ENCODE results near the gene SUGCT.
"Not testable (repeated sequence)": the region's sequence is repeated elsewhere in the genome, so short reads cannot be mapped to it uniquely, and the experiment has no call there.

The SUGCT gene

DNA sequence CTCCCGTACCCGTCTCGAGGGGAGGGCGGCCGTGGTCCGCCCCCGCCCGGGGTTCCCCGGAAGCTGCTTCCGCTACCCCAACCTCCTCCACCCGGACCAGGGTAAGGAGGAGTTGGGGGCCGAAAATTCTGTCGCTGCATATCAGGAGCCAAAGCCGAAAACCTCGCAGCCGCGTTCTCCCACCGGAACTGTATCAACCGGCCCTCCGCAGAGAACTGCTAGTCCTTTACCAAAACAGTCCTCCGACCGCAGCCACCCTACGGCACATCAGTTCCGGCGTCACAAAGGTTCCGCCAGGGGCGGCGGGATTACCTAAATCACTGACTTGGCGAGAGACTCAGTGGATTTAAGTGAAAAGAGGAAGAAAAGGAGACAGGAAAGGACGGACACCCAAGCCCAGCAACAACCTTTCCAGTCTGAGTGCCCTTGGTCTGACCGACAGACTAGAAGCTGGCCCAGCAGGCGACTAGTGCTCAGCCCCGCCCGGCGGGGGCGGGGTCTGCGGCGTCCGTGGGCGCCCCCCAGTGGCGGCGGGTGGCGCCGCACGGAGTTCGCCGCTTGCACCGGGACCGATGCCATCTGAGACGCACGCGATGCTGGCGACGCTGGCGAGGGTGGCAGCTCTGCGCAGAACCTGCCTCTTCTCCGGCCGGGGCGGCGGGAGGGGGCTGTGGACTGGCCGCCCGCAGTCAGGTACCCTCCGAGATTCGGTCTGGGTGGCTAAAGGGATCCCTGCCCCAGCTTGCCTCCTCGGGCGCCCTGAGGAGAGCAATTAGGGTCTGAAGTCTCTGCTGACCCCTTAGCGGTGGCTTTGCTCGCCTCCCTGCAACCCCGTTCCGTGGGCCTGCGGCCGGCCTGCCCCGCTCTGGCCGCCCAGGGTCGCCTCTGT, at the start of gene SUGCT, which contains the start of gene MPLKIP:
Gene SUGCT, plus strand, starts transcription at position 578 of the 889 bp plus-strand sequence.
Gene MPLKIP, minus strand, starts transcription at position 195 of the 889 bp plus-strand sequence. Its CDS starts 55 bp downstream, at position 140.
- peak; percentile 76 for DNase-seq (ENCODE audit: low read depth)

- no peak for DNase-seq (ENCODE audit: low read depth)
These were observed 42.6 kb upstream of the SUGCT start for GRCh38 chr7:40092182-40092581.

- no peak for DNase-seq (ENCODE audit: low read depth)
These were observed 41.0 kb upstream of the SUGCT start for GRCh38 chr7:40093631-40094350.

DNA sequence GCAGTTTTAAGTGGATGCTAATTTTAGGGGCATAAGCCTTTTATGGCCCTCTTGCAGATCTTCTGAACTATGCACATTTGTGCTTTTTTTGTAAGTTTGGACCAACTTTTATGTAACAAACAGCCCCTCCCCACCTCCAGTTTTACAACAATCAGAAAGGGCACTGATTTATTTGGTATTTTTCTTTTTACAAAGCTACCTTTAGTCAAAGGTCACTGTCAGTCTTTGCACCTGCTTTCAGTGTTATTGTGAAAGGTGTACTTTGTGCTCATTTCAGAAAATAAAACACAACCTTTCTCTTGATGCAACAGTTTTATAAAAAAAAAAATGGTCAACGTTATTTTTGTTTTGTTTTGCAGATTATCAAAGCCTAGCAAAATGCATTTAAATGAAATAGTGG, 39.6 kb upstream of the SUGCT start:
- DNase-seq (ENCODE audit: low read depth) = no peak

GRCh38 chr7:40095695-40096327, 39.0 kb upstream of the SUGCT start:
- no peak for DNase-seq (ENCODE audit: low read depth)

GRCh38 chr7:40097728-40098127, 37.1 kb upstream of the SUGCT start:
- DNase-seq (ENCODE audit: low read depth) = no peak

DNA sequence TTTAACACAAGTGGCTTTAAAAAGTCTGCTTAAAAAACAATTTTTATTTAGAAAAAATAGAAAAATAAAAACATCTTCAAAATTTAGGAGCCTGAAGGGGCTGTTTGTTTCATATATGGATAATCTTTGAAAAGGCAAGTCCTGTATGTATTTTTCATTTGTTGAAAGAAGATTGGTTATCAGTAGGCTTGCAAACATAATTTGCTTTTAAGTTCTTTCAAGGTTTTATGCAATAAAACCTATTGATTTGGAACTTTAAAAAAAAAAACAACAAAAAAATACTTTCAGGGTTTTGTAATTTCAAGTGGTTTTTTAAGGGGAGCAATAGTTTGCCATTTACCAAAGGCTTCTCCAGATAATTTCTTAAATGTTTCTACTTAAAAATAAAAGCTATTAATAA, 36.0 kb upstream of the SUGCT start:
- DNase-seq (ENCODE audit: low read depth) = no peak

DNA sequence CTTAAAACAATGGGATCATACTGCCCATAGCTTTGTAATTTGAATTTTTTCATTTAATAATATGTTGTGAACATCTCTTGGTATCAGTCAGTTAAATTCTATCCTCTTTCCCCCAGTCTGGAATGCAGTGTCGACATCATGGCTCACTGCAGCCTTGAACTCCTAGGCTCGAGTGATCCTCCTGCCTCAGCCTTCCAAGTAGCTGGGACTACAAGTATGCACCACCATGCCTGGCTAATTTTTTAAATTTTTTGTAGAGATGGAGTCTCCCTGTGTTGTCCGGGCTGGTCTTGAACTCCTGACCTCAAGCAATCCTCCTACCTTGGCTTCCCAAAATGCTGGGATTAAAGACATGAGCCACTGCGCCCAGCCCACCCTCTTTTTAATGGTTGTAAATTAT, 35.0 kb upstream of the SUGCT start:
- DNase-seq (ENCODE audit: low read depth) = no peak

DNA sequence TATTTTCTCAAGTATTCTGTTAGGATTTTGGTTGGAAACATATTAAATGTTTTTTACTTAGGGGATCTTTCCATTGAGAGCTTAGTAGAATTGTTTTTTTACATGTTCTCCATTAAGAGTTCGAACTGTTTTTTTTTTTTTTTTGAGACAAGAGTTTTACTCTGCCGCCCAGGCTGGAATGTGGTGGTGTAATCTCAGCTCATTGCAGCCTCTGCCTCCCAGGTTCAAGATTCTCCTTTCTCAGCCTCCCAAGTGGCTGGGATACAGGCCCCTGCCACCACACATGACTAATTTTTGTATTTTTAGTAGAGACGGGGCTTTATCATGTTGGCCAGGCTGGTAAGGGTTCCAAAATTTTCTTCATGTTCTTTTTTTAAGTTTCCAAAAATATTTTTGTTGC, 33.6 kb upstream of the SUGCT start:
- no peak for DNase-seq (ENCODE audit: low read depth)

GRCh38 chr7:40102897-40103296, 31.9 kb upstream of the SUGCT start:
- DNase-seq (ENCODE audit: low read depth) = no peak

- DNase-seq (ENCODE audit: low read depth) = no peak
These were observed 28.8 kb upstream of the SUGCT start for GRCh38 chr7:40105879-40106473.

GRCh38 chr7:40115936-40116335, 18.9 kb upstream of the SUGCT start:
- no peak for DNase-seq (ENCODE audit: low read depth)

- not testable (repeated sequence) for DNase-seq (ENCODE audit: low read depth)
These were observed 17.6 kb upstream of the SUGCT start for GRCh38 chr7:40117199-40117598.

GRCh38 chr7:40118201-40118600, 16.6 kb upstream of the SUGCT start:
- DNase-seq (ENCODE audit: low read depth) = not testable (repeated sequence)

DNA sequence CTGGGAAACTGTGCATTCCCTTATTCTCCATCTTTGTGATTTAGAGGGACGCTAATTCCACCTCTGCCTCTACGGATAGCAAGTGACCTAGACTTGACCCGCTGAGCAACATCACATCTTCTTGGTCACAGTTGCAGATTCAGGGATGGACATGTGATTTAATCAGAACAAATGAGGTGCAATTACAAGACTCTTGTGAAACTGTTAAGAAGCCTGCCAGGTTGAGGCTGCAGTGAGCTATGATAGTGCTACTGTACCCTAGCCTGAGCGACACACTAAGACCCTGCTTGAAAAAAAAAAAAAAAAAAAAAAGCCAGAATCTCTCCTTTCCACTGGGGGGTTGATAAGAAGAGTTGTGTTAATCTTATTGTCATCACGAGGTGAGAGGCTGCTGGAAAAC, 14.8 kb upstream of the SUGCT start:
- DNase-seq (ENCODE audit: low read depth) = no peak

DNA sequence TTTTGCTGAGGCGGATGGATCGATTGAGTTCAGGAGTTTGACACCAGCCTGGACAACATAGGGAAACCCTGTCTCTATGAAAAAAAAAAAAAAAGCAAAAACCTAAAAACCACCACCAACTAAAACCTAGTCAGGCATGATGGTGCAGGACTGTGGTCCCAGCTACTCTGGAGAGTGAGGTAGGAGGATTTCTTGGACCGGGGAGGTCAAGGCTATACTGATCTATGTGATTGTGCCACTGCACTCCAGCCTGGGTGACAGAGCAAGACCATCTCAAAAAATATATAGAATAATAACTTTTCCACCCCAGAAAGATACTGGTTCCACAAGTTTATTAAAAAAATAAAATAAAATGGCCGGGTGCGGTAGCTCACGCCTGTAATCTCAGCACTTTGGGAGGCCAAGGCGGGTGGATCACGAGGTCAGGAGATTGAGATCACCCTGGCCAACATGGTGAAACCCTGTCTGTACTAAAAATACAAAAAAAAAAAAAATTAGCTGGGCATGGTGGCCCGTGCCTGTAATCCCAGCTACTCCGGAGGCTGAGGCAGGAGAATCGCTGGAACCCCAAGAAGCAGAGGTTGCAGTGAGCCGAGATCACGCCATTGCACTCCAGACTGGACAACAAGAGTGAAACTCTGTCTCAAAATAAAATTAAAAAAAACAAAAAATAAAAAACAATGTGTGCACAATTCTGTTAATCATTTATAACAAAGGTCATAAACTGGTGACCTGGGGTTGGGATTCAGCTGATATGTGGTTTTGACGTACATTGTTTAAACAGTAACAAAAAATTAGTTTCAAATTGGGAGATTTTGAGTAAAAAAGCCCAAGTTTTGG, 12.5 kb upstream of the SUGCT start:
- not testable (repeated sequence) for DNase-seq (ENCODE audit: low read depth)

DNA sequence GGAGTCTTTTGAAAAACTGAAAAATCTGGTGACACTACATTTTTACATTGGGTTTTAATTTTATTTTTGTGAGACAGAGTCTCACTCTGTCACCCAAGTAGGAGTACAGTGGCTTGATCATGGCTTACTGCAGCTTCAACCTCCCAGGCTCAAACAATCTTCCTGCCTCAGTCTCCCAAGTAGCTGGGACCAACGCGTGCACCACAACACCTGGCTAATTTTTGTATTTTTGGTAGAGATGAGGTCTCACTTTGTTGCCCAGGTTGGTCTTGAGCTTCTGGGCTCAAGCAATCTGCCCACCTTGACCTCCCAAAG, 11.9 kb upstream of the SUGCT start:
- DNase-seq (ENCODE audit: low read depth) = no peak

DNA sequence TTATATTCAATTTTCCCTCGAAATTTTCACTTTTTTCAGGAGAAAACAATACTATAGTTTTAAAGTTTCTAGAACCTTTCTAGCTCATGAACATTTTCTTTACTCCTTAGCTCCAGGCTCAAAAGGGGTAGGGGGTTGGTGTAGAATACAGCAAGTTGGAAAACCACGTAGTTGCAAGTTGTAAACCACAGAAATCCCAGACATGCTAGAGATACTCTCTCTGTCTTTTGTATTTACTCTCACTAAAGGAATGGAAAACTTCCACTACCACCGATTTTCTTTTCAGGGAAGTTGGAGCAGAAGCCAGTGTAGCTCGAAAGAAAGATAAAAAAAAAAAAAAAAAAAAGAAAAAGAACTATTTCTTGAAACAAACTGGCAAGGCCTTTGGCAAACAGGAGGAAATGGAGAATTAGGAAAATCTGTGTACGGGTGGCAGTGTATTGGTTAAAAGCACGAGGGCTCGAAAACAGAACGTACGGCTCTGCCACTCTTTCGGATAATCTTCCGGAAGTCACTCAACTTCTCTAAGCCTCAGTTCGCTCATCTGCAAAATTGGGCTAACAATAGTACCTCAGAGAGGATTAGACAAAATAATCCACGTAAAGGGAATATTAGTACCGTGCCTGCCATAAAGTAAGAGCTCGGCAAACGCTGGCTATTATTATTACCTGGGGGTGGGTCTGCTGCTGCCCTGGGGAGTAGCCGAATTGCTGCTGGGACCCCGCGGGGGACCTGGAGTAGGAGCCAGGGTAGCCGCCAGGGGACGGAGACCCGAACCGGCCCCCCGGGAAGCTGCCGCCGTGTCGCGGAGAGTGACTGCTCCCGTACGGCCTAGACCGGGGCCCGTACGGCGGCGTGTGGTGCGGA, 1.0 kb upstream of the SUGCT start:
- no peak for DNase-seq (ENCODE audit: low read depth)

- DNase-seq (ENCODE audit: low read depth) = no peak
These were observed 459 bp downstream of the SUGCT start for GRCh38 chr7:40135317-40135610.

DNA sequence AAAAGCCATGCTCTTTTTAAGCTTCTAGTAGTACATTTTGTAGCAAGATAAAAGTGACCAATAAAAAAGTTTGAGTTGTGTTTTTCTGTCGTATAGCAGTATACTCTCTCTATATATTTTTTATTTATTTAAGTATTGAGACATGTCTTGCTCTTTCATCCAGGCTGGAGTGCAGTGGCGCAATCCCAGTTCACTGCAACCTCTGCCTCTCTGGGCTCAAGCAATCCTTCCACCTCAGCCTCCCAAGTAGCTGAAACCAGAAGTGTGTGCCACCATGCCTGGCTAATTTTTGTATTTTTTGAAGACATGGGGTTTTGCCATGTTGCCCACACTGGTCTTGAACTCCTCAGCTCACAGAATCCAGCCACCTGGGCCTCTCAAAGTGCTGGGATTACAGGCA, 2.8 kb downstream of the SUGCT start:
- DNase-seq (ENCODE audit: low read depth) = no peak

DNA sequence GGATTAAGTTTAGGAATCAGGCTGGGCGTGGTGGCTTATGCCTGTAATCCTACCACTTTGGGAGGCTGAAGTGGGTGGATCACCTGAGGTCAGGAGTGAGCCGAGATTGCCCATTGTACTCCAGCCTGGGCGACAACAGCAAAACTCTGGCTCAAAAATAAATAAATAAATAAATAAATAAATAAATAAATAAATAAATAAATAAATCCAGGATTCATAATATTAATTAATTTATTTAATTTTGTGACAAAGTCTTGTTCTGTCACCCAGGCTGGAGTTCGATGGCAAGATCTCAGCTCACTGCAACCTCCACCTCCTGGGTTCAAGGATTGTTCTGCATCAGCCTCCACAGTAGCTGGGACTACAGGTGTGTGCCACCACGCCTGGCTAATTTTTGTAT, 4.2 kb downstream of the SUGCT start:
- no peak for DNase-seq (ENCODE audit: low read depth)
